ENCODE results near the gene ZNF165.
"Not testable (repeated sequence)": the region's sequence is repeated elsewhere in the genome, so short reads cannot be mapped to it uniquely, and the experiment has no call there.

Gene ZNF165

GRCh38 chr6:28080381-28080630 is at the start of gene ZNF165:
Gene ZNF165 (plus strand): TSS chr6:28080568. CDS start chr6:28085481, 4,913 bp downstream.
- DNase-seq = not testable (repeated sequence)

- no peak for DNase-seq
These were observed 26.8 kb upstream of the ZNF165 start for GRCh38 chr6:28053584-28053983.

DNA sequence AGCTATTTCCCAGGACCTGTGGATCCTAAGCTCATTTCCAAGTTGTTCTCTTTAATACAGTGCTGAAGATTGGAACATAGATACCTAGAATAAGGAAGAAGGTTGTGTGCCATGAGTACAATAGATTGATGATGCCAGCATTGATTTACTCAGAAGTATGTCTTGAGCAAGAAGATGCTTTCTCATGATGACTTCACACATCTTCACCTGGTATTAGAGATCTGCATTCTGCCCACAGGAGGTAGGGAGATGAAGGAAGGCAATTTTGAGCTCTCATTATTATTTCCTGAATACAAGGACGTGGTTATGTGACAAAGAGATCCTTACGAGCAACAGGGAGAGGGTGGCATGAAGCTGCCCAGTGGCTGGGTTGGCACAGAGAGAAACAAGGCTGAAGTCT is 20.0 kb upstream of the ZNF165 start:
- DNase-seq = no peak

- no peak for DNase-seq
These were observed 16.1 kb upstream of the ZNF165 start for GRCh38 chr6:28064272-28064671.

DNA sequence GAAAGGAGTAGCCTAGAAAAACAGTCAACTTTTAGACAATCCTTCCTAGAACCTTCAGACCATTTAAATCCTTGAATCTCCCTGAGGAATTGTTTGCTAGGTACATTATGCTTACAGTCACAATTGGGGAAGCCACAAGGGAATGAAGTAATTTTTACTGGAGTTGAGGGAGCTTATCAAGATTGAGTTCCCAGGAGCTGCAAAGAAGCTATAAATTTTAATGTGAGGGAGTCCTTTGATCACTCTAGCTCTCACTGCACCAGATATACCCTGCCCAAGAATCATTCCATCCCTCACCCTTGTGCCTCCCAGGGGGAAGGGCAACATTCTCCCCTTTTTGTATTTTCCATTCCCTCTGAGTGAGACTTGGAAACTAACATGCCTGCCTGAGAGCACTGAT is 12.3 kb upstream of the ZNF165 start:
- DNase-seq = no peak

DNA sequence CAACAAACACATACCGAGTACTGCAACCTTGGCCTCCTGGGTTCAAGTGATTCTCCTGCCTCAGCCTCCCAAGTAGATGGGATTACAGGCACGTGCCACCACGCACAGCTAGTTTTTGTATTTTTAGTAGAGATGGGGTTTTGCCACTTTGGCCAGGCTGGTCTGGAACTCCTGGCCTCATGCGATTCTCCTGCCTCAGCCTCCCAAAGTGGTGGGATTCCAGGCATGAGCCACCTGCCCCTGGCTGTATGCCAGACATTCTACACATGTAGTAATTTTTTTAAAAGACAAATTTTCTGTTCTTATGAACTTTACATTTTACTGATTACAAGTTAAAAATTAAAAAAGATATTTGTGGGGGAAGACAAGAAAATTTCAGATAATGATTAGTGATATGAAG is 9.4 kb upstream of the ZNF165 start:
- not testable (repeated sequence) for DNase-seq

- no peak for DNase-seq
These were observed 2.3 kb upstream of the ZNF165 start for GRCh38 chr6:28078050-28078449.

DNA sequence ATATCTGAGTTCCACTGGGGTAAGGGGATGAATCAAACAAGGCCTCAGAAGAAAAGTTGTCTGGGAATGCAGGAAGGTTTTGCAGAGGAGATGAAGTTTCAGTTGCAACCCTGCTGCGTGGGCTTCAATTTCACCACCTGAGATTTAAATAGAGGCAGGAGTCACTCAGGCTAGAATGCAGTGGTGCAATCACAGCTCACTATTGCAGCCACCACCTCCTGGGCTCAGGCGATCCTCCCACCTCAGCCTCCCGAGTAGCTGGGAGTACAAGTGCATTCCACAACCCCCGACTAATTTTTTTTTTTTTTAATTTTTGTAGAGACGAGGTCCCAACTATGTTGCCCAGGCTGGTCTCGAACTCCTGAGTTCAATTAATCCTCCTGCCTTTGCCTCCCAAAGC is 1.5 kb upstream of the ZNF165 start:
- no peak for DNase-seq

- DNase-seq = peak; percentile 69 to 98 (median 94)
These were observed 490 bp downstream of the ZNF165 start for GRCh38 chr6:28080631-28081485.

DNA sequence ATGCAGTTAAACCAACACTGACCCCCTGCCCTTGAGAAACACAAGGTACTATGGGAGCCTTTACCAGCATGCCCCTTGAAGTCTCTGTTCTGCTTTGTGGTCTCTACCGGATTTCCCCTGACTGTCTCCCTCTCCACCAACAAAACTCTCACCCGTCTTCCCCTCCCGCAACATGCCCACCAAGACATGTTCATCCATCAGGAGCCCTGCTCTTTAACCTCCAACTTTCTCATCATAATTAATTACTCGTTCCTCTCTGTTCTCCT is 1.1 kb downstream of the ZNF165 start:
- peak in 3 of 14 donors; percentile 18 to 38 (median 35) for DNase-seq

GRCh38 chr6:28082939-28083338 is 2.6 kb downstream of the ZNF165 start:
- no peak for DNase-seq

DNA sequence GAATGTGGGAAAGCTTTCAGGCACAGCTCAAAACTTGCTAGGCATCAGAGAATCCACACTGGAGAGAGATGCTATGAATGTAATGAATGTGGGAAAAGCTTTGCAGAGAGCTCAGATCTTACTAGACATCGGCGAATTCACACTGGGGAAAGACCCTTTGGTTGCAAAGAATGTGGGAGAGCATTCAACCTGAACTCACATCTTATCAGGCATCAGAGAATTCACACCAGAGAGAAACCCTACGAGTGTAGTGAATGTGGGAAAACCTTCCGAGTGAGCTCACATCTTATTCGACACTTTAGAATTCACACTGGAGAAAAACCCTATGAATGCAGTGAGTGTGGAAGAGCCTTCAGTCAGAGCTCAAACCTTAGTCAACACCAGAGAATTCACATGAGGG is 8.7 kb downstream of the ZNF165 start:
- no peak for DNase-seq

DNA sequence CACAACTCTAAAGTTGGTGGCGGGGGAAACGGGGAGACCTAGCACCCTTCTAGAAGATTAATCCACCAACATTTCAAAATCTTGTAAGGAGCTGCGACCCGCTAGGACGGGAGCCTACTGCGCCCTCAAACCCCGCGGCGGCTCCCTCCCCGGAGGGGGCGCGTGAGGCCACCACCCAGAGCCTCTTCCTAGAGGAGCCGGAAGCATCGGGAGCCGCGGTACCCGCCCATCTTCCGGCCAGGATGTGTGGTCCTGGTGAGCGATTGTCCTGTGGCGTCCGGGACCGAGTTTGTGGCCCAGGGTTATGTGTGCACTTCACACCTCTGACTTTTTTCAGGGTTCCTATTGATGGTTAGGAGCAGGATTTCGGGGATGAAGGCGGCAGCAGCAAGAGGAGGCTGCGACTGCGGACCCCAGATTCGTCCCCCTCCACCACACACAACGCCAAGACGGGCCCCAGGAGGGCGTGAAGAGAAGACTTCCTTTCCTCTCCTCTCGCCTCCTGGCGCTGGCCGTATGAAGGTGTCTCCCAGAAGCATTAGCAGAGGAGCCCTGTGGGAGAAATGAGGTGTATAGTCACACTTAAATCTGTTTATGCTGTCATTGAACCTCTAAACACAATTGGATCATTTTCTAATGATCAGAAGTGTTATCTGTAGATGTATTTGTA is 10.7 kb downstream of the ZNF165 start:
- DNase-seq = peak in 5 of 14 donors; percentile 2 to 42 (median 11)

- not testable (repeated sequence) for DNase-seq
These were observed 21.9 kb downstream of the ZNF165 start for GRCh38 chr6:28102222-28102621.

- not testable (repeated sequence) for DNase-seq
These were observed 22.3 kb downstream of the ZNF165 start for GRCh38 chr6:28102699-28103098.

DNA sequence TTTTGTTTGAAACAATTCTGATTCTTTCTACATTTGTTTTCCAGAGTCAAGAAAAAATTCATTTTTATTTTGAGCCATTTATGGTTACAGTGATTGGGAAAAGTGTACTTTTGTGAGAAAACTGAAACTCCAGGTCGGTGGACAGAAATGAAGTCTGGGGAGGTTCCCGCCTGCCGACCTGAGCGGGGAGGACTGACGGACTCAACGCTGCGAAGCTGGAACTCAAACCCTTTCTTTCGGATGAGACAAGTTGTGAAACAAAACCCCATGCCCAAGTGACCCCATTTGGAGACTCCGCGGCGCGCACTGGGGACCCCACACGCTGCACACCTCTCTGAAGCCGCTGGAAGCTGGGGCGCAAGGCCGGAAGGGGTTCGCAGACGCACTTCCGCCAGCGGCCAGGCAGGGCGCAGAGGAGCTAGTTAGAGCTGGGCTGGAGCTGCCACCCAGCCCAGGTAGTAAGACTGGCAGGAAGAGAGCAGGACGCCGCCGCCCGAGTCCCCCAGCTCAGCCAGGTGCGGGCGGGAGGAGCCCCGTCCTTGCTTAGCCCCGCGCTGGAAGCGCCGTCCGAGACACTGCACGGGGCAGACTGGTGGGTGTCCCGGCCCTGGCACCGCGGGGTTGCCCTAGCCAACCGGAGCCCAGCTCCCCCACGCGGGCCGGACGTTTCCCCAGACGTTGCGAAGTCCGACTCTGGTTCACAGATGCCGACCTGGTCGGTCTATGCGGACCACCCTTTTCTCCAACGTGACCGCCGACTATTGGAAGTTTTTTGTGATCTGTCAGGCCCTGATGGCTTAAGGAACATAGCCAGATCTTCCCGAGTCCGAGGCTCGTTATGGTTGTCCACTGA is 24.2 kb downstream of the ZNF165 start:
- peak; percentile 10 to 85 (median 77) for DNase-seq

- DNase-seq = peak in 2 of 14 donors; percentile 8 to 46
These were observed 24.9 kb downstream of the ZNF165 start for GRCh38 chr6:28105245-28105639.

DNA sequence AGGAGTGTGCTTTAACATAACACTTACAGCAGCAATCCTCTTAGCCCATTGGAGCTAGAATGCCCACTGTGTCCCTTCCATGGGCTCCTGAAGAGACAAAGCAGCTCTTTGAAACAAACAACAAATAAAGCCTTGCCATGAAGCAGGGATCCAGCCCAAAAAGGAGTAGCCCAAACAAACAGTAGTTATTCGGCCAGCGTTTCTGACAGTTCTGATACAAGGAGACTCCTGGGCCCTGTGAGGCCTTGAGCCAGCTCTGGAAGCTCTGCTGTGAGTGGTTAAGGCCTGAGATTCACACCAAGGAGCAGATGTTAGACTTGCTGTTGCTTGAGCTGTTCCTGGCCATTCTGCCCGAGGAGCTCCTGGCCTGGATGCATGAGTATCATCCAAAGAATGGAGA is 27.1 kb downstream of the ZNF165 start:
- DNase-seq = peak in 9 of 14 donors; percentile 2 to 42 (median 21)

DNA sequence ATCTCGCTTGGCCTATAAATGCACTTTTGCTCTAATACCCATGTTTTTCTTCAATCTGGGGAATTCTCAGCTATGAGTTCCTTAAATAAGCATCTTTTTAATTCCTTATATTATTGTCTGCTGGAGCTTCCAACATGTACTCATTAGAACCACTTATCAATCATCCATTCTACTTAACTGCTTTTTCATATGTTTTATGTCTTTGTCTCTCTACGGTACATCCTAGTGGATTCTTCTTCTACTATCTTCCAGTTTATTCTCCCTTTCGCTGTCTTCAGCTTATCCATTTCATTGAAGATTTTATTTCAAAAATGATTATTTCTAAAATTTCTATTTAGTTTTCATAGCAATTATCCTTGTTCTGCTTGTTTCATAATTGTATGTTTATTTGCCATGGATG is 31.6 kb downstream of the ZNF165 start:
- DNase-seq = no peak

DNA sequence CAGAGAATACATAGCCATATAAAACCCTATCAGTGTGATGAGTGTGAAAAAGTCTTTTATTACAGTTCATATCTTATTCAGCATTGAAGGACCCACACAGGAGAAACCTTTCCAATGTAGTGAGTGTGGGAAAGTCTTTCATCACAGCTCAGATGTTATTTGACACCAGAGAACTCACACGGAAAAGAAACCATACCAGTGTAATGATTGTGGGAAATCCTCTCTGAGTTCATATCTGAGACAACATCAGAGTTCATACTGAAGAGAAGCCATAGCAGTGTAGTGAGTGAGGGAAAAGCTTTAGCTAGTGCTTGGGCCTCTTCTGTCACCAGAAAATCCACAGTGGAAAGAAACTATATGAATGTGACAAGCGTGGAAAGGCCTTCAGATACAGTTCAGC is 35.4 kb downstream of the ZNF165 start:
- DNase-seq = no peak

GRCh38 chr6:28117386-28118050 is 37.1 kb downstream of the ZNF165 start:
- no peak for DNase-seq

DNA sequence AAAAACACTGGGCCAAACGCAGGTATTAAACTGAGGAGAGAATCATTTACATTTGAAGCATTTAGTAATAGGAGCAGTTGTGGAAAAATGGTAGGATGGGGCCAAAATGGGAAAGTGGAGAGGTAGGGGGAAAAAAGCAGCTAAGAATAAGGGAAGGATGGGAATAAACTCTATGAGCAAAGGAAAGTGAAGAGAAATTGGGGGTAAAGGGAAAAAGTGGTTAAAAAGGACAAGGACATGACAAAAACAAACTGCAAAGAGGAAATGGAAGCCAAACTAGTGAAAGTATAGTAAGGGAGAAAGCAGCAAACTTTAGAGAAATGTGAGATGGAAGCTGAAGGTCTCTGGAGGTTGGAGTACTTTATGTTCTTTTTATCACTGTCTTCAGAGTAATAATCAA is 37.8 kb downstream of the ZNF165 start:
- DNase-seq = no peak

- DNase-seq = no peak
These were observed 41.5 kb downstream of the ZNF165 start for GRCh38 chr6:28121876-28122275.
